LHCN-M2 (cell line): ENCODE results near the gene BLMH. TPM values are rescaled to one million over a fixed set of nuclear protein-coding genes. Genes with fewer than 3 reads are reported as not detected.

Experiments
- DNase-seq: peaks from one replicate; pipeline ENCODE4 v3.0.0-alpha.2; 2012; ENCODE audit warnings: low read depth
- polyA plus RNA-seq: library from polyadenylated mRNA; unstranded; fragments of >200 nt; gene quantifications from one replicate; pipeline ENCODE4 v1.2.1, GENCODE V29; 2012; ENCODE audit warnings: missing spikeins
- total RNA-seq: library from RNA; depleted of rRNA; stranded (reverse); fragments of >200 nt; gene quantifications from 2 replicates; pipeline ENCODE4 v1.2.3, GENCODE V29; 2014; rRNA removed

Gene BLMH
- 15.1 and 15.8 TPM in 2 replicates for total RNA-seq
- polyA plus RNA-seq, result 16.2 TPM

GRCh38 chr17:30291543-30292285 is at the start of gene BLMH:
Gene BLMH (minus strand): TSS chr17:30291944. CDS start chr17:30291819, 125 bp downstream.
- DNase-seq, result peak; percentile 76

- DNase-seq, result no peak
Measured at GRCh38 chr17:30340801-30341356, 49.1 kb upstream of the BLMH start.

- no peak for DNase-seq
Measured at GRCh38 chr17:30339086-30339485, 47.3 kb upstream of the BLMH start.

- DNase-seq, result no peak
Measured at GRCh38 chr17:30337393-30337999, 45.8 kb upstream of the BLMH start.

GRCh38 chr17:30336369-30337171 is 44.8 kb upstream of the BLMH start:
- DNase-seq, result peak; percentile 58

DNA sequence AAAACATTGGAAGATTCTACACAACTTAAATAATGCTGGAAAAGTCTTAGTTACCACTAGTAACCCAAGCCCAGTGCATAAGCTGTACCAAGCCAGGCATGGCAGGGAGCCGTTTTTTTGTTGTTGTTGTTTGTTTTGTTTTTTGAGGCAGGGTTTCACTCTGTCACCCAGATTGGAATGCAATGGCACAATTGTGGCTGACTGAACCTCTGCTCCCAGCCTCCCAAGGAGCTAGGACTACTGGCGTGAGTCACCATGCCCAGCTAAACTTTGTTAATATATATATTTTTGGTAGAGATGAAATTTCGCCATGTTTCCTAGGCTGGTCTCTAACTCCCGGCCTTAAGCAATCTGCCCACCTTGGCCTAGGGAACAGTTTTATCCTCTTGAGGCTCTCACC is 42.7 kb upstream of the BLMH start:
- DNase-seq, result peak; percentile 43

GRCh38 chr17:30333503-30334360 is 42.0 kb upstream of the BLMH start, which contains the start of gene TMIGD1:
Gene TMIGD1 (minus strand): TSS chr17:30334057. CDS start chr17:30332133, 1,924 bp downstream.
- no peak for DNase-seq

DNA sequence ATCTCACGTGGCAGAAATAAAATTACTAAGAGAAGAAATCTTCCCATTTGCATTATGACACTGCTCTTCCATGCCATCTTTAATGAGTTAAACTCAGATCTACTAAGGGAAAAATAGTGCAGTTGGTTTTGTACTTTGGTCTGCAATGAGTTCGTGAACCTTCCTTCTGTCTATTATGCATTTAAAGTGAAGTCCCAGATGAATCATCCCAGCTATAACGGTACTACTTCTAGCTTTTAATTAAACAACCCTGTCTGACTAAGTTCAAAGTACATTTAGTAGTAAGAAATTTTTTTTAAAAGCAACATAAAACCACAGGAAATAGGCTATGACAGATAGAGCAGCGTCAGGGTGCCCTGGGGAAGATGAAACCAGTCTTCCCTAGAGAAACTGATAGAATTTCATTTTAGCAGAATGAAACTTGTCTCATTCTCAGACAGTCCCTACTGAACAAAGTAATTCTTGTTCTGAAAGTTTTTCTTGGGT is 40.4 kb upstream of the BLMH start:
- peak; percentile 67 for DNase-seq

DNA sequence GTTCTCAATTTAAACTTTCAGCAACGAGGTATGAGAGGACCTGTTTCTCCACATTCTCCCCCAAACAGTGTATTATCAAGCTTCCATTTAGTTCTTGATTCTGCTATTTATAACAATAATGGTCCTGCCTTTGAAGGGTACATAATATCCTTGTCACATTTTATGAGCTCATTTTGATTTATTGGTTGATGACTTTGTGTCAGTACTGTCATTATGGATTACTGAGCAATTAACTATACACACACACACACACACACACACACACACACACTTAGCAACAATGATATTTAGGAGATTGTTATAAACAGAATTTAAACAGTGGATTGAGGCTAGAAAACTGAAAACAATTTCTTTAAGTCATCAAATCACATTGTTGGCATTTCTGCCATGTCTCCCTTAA is 35.1 kb upstream of the BLMH start:
- no peak for DNase-seq

DNA sequence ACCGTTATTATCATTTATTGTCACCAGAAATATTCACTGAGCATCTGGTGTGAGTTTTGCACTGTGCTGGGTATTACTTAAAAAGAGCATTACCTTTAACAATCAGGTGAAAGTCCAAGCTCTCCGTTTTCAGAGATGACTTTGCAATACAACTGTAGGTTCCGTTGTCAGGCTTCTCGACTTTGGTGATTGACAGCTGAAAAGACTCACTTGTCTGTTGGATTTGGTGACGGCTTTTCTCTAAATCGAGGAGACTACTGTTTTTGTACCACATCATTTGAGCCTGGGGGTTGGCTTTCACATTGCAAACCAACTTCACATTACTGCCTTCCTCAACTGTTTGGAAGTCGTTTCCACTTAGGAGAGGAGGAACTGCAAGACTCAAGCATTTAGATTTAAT is 33.0 kb upstream of the BLMH start:
- DNase-seq, result no peak

DNA sequence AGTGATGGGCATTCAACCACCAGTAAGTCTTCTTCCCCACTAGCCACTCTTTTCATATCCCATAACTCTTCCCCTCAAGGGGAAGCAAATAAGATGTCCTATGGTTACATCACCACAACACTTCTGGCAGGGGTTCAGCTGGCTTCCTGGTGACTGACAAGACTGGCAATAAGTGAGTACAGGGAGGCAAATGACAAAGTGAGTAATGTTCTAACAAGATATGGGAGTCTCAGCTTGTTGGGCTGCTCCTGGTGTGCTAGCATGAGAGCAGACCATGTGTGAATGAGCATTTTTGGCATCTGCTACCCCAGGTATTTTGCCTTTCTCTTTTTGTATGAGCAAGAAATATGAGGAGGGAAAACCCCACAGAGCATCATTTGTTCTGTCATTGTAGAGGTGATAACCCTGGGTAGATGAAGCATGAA is 32.2 kb upstream of the BLMH start:
- peak; percentile 35 for DNase-seq

GRCh38 chr17:30323262-30323894 is 31.6 kb upstream of the BLMH start:
- DNase-seq, result no peak

DNA sequence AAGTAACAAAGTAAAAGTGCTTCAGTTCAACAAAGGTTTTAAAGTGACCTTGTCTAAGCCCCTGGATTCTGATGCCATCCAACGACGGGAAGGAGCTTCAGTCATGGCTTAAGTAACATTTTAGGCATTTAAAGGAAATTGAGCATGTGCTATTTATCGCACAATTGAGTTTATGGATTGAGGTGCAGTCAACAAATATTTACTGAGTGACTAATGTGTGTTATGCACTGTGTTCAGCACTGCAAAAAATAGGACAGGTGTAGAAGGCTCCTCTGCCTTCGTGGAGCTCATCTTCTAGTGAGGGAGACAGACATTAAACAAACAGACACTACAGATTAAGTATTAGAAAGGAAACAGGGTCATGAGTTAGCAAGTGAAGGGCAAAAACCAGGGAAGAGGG is 29.6 kb upstream of the BLMH start:
- DNase-seq, result no peak

DNA sequence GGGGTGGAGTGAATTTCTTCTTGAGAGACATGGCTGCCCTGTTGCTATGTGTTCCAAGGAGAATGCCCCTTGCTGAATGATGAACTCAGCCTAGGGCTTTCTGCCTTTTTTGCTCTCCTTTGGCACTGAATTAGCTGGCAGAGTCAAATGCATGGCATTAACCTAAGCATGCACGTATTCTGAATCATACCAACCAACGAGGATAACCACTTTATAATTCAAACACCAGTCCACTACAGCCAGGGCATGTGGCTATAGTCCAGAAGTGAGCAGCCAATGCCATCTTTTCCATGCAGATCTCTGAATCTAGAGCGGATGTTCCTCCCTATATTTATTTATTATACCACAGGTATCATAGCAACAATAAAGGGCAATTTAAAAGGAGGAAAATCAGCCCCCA is 26.4 kb upstream of the BLMH start:
- DNase-seq, result no peak

DNA sequence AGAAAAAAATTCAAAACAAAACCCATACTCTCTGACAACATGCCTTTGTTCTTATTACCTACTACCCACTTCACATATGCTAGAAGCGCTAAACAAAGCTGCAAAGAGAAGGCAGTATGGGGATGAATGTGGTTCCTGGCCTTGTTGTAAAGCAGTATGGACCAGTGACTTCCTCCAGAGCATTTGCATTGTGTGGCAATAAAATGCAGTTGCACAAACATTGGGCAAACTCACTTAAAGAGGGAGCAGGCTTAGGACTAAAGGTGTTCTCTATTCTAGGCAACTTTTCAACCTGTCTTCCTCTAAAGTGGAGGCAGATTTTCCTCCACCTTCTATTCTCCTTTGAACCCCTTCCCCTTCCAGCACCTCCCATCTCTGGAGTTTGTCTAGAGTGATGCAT is 25.0 kb upstream of the BLMH start:
- no peak for DNase-seq

DNA sequence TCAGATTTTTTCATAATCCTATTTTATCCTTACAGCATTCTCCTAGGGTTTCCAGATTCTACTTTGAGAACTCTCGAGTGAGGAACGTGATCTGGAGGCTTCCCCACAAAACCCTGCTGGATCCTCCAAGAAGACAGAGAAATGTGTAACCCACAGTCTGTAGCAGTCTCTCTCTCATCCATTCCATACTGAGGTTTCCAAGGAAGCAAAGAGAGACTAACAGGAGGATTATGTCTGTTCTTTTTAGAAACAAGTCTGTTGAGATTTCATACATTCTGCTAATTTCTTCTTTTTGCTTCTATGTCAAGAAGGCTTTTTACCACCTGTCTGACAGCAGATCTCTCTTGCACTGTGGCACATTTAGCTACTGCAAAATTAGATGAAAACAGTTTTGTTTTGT is 23.4 kb upstream of the BLMH start:
- DNase-seq, result no peak

DNA sequence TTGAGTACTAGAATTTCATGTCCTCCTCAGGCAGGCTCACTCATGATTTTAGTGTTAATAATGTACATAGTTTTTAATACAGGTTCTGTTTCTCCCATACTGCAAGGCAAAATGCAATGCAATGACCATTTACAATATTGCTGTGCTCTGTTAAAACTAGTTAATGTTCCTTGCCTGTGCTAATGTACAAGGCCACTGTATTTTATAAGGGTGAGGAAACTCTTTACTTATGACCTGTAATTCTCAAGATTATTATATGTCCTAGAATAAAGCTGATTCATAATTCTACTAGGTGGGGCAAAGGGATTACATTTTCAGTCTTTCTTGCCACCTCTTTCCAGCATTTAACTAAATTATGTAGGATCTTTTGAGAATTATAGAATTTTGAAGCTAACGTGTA is 22.7 kb upstream of the BLMH start:
- no peak for DNase-seq

- no peak for DNase-seq
Measured at GRCh38 chr17:30312226-30312625, 20.5 kb upstream of the BLMH start.

DNA sequence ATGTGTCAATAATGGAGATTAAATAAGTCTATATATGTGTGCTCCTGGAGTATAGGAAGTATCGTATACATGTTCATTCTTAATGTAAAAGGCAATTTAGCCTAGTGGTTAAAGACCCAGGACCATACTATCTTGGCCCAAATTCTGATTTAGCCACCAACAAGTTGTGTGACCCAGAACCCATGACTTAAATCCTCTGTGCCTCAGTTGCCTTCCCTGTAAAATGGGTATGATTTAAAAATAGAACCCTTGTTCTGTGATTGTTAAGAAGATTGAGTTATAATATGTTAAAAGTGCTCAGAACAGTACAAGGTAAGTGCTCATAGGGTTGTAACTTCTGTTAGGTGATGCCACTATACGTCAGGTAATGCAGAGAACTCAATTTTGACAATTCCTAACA is 18.8 kb upstream of the BLMH start:
- DNase-seq, result no peak

- DNase-seq, result peak; percentile 15
Measured at GRCh38 chr17:30309591-30309990, 17.8 kb upstream of the BLMH start.
